Type B pancreatic cell (in vitro differentiated cells): ENCODE measurements around the gene GPS1. TPM values are rescaled to one million over a fixed set of nuclear protein-coding genes. Genes with fewer than 3 reads are reported as not detected.

ENCODE experiments used
- DNase-seq: peaks from one replicate; pipeline ENCODE4 v3.0.0; 2021; ENCODE audit warnings: mixed read lengths; ENCODE audit not compliant: unreplicated experiment; ENCODE audit errors: extremely low spot score
- H3K27ac Mint-ChIP-seq: 2 replicates; pipeline ENCODE4 v1.8.0; 2021; ENCODE audit warnings: mild to moderate bottlenecking, mixed read lengths
- H3K27me3 Mint-ChIP-seq: 2 replicates; pipeline ENCODE4 v1.8.0; 2021; ENCODE audit warnings: mixed read lengths
- H3K36me3 Mint-ChIP-seq: 2 replicates; pipeline ENCODE4 v1.8.0; 2021; ENCODE audit warnings: mixed read lengths
- H3K4me1 Mint-ChIP-seq: one replicate; pipeline ENCODE4 v1.8.0; 2021; ENCODE audit warnings: mixed read lengths; ENCODE audit not compliant: unreplicated experiment
- H3K4me3 Mint-ChIP-seq: 2 replicates; pipeline ENCODE4 v1.8.0; 2021; ENCODE audit warnings: mild to moderate bottlenecking, mixed read lengths
- H3K9me3 Mint-ChIP-seq: 2 replicates; pipeline ENCODE4 v1.8.0; 2021; ENCODE audit warnings: mixed read lengths
- total RNA-seq: library from RNA; stranded (reverse); gene quantifications from 2 replicates; pipeline ENCODE4 v1.2.1, GENCODE V29; 2021; ENCODE audit warnings: low replicate concordance
- TF ChIP-seq, protein P1 (sequence below): fragments of 200-600 bp; sonication (generic); conservative IDR thresholded peaks from 2 replicates; pipeline ENCODE4 v1.5.0; 2021; ENCODE audit warnings: antibody characterized with exemption, mild to moderate bottlenecking

Gene GPS1
- total RNA-seq, 1 donor from 2014 or later: 111 TPM

DNA sequence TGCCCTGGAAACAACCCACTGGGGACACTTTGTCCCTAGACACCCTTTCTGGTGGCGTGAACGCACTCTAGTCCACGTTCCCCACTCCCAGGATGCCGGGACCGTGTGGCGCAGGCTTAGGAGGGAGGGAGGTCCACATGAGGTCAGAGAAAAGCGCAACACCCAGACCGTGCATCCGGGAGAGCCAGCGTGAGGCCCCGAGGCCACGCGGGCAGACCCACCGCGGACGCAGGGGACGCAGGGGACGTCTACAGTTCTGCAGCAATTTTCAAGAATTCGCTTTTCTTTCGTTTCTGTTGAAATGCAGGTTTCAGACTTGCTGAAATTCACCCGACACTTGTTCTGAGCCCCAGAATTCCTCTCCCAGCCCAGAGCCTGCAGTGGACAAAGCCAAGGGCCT lies 4.8 kb upstream of the GPS1 start:
- H3K4me1 Mint-ChIP-seq: no peaks in the 10 kb centered on the region
- no peak overlapping the region for H3K4me3 Mint-ChIP-seq
- H3K36me3 Mint-ChIP-seq: peaks cover 5% of the 10 kb centered on the region
- no peaks in the 10 kb centered on the region for H3K27me3 Mint-ChIP-seq
- no peak overlapping the region for H3K27ac Mint-ChIP-seq
- no peaks in the 10 kb centered on the region for H3K9me3 Mint-ChIP-seq
- TF ChIP-seq, protein P1, sequence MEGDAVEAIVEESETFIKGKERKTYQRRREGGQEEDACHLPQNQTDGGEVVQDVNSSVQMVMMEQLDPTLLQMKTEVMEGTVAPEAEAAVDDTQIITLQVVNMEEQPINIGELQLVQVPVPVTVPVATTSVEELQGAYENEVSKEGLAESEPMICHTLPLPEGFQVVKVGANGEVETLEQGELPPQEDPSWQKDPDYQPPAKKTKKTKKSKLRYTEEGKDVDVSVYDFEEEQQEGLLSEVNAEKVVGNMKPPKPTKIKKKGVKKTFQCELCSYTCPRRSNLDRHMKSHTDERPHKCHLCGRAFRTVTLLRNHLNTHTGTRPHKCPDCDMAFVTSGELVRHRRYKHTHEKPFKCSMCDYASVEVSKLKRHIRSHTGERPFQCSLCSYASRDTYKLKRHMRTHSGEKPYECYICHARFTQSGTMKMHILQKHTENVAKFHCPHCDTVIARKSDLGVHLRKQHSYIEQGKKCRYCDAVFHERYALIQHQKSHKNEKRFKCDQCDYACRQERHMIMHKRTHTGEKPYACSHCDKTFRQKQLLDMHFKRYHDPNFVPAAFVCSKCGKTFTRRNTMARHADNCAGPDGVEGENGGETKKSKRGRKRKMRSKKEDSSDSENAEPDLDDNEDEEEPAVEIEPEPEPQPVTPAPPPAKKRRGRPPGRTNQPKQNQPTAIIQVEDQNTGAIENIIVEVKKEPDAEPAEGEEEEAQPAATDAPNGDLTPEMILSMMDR: no peak
- no peak for DNase-seq

DNA sequence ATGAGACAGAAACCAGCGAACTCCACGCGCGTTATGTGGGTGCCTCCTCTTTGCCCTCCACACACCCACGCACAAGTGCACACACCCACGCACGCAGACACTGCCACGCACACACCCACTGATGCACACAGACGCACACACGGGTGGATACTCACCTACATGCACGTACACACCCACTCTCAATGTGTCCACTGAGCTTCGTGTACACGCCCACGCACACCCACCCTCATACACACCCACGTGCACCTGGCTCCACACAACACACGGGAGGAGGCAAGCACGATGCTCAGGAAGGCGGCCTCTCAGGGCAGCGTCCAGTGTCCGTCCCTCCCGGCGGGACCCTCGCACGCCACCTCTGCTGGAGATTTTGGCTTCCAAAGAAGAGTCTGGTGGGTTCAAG lies 4.3 kb upstream of the GPS1 start:
- TF ChIP-seq, protein P1: no peak
- DNase-seq: no peak
- Mint-ChIP-seq H3K27me3 (no peaks in the 10 kb centered on the region), H3K9me3 (no peaks in the 10 kb centered on the region), H3K4me3 (peak overlapping the region; percentile 16), H3K36me3 (peaks cover 5% of the 10 kb centered on the region), H3K27ac (no peak overlapping the region), H3K4me1 (no peaks in the 10 kb centered on the region)

DNA sequence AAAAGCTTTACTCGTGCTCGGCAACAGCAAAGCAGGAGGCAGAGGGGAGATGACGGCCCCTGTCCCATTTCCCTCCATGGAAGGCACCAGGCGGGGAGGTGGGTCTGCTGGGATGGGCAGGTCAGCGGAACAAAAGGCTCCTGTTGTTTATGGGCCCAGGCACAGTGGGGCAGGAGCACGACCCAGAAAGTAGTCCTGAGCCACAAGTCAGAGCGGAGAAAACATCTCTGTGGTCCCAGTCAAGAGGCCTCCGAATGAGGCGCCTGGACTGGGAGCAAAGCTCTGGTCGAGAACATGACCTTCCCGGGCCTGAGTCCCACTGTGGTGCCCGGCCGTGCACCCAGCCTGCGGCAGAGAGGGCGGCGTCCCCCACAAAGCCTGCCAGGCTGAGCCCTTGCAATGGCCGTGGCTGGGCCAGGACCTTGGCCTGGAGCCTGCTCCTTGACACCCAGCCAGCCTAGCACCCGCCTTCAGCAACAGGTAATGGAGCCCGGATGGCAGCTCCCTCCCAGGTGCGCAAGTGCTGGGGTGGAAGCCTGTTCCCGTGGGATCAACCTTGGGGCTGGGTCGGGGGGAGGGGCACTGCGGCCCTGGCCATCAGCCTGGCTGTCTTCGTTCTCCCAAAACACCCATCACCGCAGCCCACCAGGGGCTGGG lies 3.7 kb upstream of the GPS1 start:
- no peaks in the 10 kb centered on the region for H3K27me3 Mint-ChIP-seq
- no peaks in the 10 kb centered on the region for H3K9me3 Mint-ChIP-seq
- TF ChIP-seq, protein P1: no peak
- H3K4me3 Mint-ChIP-seq: peak overlapping the region; percentile 16
- H3K36me3 Mint-ChIP-seq: peaks cover 5% of the 10 kb centered on the region
- H3K27ac Mint-ChIP-seq: no peak overlapping the region
- DNase-seq: no peak
- no peaks in the 10 kb centered on the region for H3K4me1 Mint-ChIP-seq

DNA sequence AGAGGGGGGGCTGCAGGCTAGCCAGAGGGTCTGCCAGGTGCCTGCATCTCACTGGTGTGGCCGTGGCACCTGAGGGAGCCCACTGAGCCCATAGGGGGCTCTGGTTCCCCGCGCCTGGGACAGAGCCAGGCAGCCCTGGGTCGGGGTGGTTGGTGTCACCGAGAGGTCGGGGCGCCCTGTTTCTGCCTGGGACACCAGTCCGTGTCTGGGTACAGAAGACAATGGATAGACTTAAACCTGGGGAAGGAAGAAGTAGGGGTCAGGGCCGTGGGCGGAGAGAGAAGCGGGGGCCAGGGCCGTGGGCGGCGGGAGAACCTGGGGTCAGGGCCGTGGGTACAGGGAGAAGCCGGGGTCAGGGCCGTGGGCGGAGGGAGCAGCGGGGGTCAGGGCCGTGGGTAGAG lies 3.1 kb upstream of the GPS1 start:
- Mint-ChIP-seq H3K36me3 (peaks cover 5% of the 10 kb centered on the region), H3K4me3 (no peak overlapping the region), H3K27me3 (no peaks in the 10 kb centered on the region), H3K9me3 (no peaks in the 10 kb centered on the region), H3K27ac (no peak overlapping the region), H3K4me1 (no peaks in the 10 kb centered on the region)
- TF ChIP-seq, protein P1: no peak
- DNase-seq: no peak

DNA sequence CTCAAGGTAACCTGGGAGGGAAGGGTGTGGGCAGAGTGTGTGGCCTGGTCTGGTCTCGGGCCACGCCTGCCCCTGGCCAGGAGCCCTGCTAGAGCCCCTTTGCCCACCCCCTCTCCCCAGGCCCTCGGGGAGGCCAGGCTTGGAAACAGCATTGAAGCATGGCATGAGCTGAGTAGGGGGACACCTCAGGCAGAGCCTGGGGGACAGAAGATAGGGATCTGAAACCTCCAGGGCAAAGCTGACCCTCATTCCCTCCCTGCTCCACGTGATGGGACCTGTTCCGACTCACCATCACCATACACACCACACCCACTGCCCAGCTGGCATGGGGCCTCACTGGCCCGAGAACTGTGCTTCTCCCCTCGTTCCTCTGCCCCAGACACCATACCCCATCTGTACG lies 2.6 kb upstream of the GPS1 start:
- H3K4me1 Mint-ChIP-seq: no peaks in the 10 kb centered on the region
- H3K36me3 Mint-ChIP-seq: peaks cover 5% of the 10 kb centered on the region
- H3K4me3 Mint-ChIP-seq: peak overlapping the region; percentile 67
- H3K27me3 Mint-ChIP-seq: no peaks in the 10 kb centered on the region
- no peak for DNase-seq
- H3K9me3 Mint-ChIP-seq: no peaks in the 10 kb centered on the region
- TF ChIP-seq, protein P1: no peak
- H3K27ac Mint-ChIP-seq: no peak overlapping the region
